HT-29 (cell line): Measurements from ENCODE around the gene SCN1B. TPM values are rescaled to one million over a fixed set of nuclear protein-coding genes. Genes with fewer than 3 reads are reported as not detected.

Source experiments
- DNase-seq: peaks from one replicate; pipeline ENCODE4 v3.0.0-alpha.2; 2015; ENCODE audit warnings: low spot score
- total RNA-seq: library from RNA; depleted of rRNA; stranded (reverse); fragments of >200 nt; shearing (Covaris generic); gene quantifications from 2 replicates; pipeline ENCODE4 v1.2.3, GENCODE V29; 2014; rRNA removed

The SCN1B gene
- total RNA-seq, 1 experiment from 2014 or later: 0.25 TPM

GRCh38 chr19:35074426-35075201 lies 44.3 kb downstream of the SCN1B start:
- DNase-seq: no peak

GRCh38 chr19:35075202-35076025 lies 45.1 kb downstream of the SCN1B start:
- no peak for DNase-seq

GRCh38 chr19:35076026-35076370 lies 45.7 kb downstream of the SCN1B start:
- no peak for DNase-seq

GRCh38 chr19:35076657-35077056 lies 46.4 kb downstream of the SCN1B start:
- no peak for DNase-seq

- no peak for DNase-seq
Observed at GRCh38 chr19:35077411-35078223, 47.3 kb downstream of the SCN1B start.

- no peak for DNase-seq
Observed at GRCh38 chr19:35079826-35080225, 49.6 kb downstream of the SCN1B start.

- peak; percentile 22 for DNase-seq
Observed at GRCh38 chr19:35080613-35081170, 50.4 kb downstream of the SCN1B start.

GRCh38 chr19:35081201-35081600 lies 50.9 kb downstream of the SCN1B start:
- no peak for DNase-seq

- no peak for DNase-seq
Observed at GRCh38 chr19:35083691-35084508, 53.6 kb downstream of the SCN1B start.

GRCh38 chr19:35084509-35084762 lies 54.2 kb downstream of the SCN1B start:
- no peak for DNase-seq

- DNase-seq: no peak
Observed at GRCh38 chr19:35085947-35086346, 55.7 kb downstream of the SCN1B start.

- DNase-seq: no peak
Observed at GRCh38 chr19:35086455-35086854, 56.2 kb downstream of the SCN1B start.

- no peak for DNase-seq
Observed at GRCh38 chr19:35087393-35087792, 57.1 kb downstream of the SCN1B start.

GRCh38 chr19:35088131-35088913 lies 58.1 kb downstream of the SCN1B start:
- no peak for DNase-seq

GRCh38 chr19:35089554-35089953 lies 59.3 kb downstream of the SCN1B start:
- DNase-seq: no peak

Other genes starting within 250 kb of the SCN1B start
- 2.0 and 2.7 TPM in 2 replicates for gene ZNF30, start 103.6 kb upstream of the SCN1B start, total RNA-seq
- 11.8 and 12.7 TPM in 2 replicates for gene ZNF792, start 66.2 kb upstream of the SCN1B start, total RNA-seq
- 13.2 and 24.8 TPM in 2 replicates for gene GRAMD1A, start 30.1 kb upstream of the SCN1B start, total RNA-seq
- 0.42 and 3.0 TPM in 2 replicates for gene HPN, start 11.3 kb downstream of the SCN1B start, total RNA-seq
- 15.8 and 38.9 TPM in 2 replicates for gene FXYD3, start 85.4 kb downstream of the SCN1B start, total RNA-seq
- gene LGI4, start 104.6 kb downstream of the SCN1B start, total RNA-seq: not detected in 2 replicates
- gene FXYD1, start 108.4 kb downstream of the SCN1B start, total RNA-seq: not detected in 2 replicates
- not detected in 2 replicates for gene FXYD7, start 112.8 kb downstream of the SCN1B start, total RNA-seq
- gene FXYD5, start 124.3 kb downstream of the SCN1B start, total RNA-seq: 46.4 and 48.2 TPM in 2 replicates
- gene FAM187B, start 198.3 kb downstream of the SCN1B start, total RNA-seq: not detected in 2 replicates
- gene LSR, start 218.5 kb downstream of the SCN1B start, total RNA-seq: 475 and 478 TPM in 2 replicates
- 218 and 226 TPM in 2 replicates for gene USF2, start 238.5 kb downstream of the SCN1B start, total RNA-seq